KMS-11 (cell line): ENCODE measurements around the gene FCHSD2.
A peak's percentile ranks its signal among the peaks of the same experiment; 100 is the strongest.
"Not testable (repeated sequence)": the region's sequence is repeated elsewhere in the genome, so short reads cannot be mapped to it uniquely, and the experiment has no call there.

Experiments
- H2AFZ ChIP-seq: fragments of 200-600 bp; sonication (generic); 2 replicates; pipeline ENCODE4 v1.6.1; 2016; ENCODE audit warnings: antibody characterized with exemption, mixed run types, low read depth
- H3K27ac ChIP-seq: fragments of 200-600 bp; sonication (generic); 2 replicates; pipeline ENCODE4 v1.6.1; 2016; ENCODE audit warnings: mild to moderate bottlenecking, mixed run types
- H3K27me3 ChIP-seq: fragments of 200-600 bp; sonication (generic); 2 replicates; pipeline ENCODE4 v1.6.1; 2017; ENCODE audit warnings: mild to moderate bottlenecking, low read depth, mixed run types, moderate library complexity; ENCODE audit not compliant: insufficient read depth
- H3K36me3 ChIP-seq: fragments of 200-600 bp; sonication (generic); 2 replicates; pipeline ENCODE4 v1.6.1; 2017; ENCODE audit warnings: mild to moderate bottlenecking, mixed run types; ENCODE audit not compliant: insufficient read depth
- H3K4me1 ChIP-seq: fragments of 200-600 bp; sonication (generic); 2 replicates; pipeline ENCODE4 v1.6.1; 2016; ENCODE audit warnings: mild to moderate bottlenecking, low read depth, mixed run types; ENCODE audit not compliant: poor library complexity, severe bottlenecking
- H3K4me2 ChIP-seq: fragments of 200-600 bp; sonication (generic); 2 replicates; pipeline ENCODE4 v1.7.0; 2016; ENCODE audit warnings: mild to moderate bottlenecking, mixed run types
- H3K4me3 ChIP-seq: fragments of 200-600 bp; sonication (generic); IDR thresholded peaks from 2 replicates; pipeline ENCODE4 v1.6.1; 2017; ENCODE audit warnings: low read depth, low read length, mixed read lengths; ENCODE audit not compliant: insufficient read depth
- H3K79me2 ChIP-seq: fragments of 200-600 bp; sonication (generic); 2 replicates; pipeline ENCODE4 v1.6.1; 2016; ENCODE audit warnings: low read depth, mixed run types; ENCODE audit not compliant: insufficient read depth
- H3K9ac ChIP-seq: fragments of 200-600 bp; sonication (generic); 2 replicates; pipeline ENCODE4 v1.6.1; 2016; ENCODE audit warnings: mild to moderate bottlenecking, mixed run types
- H4K20me1 ChIP-seq: fragments of 200-600 bp; sonication (generic); 2 replicates; pipeline ENCODE4 v1.6.1; 2016; ENCODE audit warnings: mild to moderate bottlenecking, mixed run types; ENCODE audit not compliant: insufficient read depth
- TF ChIP-seq, protein P1 (sequence below): fragments of 200-600 bp; sonication (generic); conservative IDR thresholded peaks from 2 replicates; pipeline ENCODE4 v1.6.1; 2017; ENCODE audit warnings: low read depth, mild to moderate bottlenecking, antibody characterized with exemption, low read length, moderate library complexity, mixed read lengths

The FCHSD2 gene

DNA sequence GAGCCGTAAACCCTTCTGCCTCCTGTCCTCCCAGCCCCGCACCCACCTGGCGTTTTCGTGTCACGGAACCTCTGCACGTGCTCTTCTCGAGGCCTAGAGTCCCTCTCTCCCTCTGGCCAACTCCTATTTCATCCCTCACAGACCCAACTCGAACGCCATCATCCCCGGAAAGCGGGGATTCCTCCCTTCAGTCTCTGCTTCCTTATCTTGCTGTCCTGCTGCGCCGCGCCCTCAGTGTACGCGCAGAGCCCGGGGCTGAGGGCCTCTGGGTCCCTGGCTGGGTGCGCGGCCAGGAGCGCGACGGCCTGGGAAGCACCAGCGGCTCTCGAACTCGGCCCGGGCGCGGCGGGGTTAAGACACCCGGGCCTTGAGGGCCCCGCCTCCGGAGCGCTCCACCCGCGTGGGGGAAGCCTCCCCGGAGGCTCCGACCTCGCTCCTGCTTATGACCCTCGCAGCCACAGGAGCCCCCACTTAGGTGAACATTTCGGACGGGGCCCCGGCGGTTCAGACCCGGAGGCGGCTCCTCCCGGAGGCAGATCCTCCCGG lies 328.3 kb downstream of the FCHSD2 start:
- Histone ChIP-seq H3K4me3 (no peak overlapping the region), H3K27ac (peak overlapping the region; percentile 89), H3K4me1 (peaks cover 43% of the 10 kb centered on the region), H3K79me2 (peaks cover 45% of the 10 kb centered on the region), H2AFZ (peak overlapping the region; percentile 72), H4K20me1 (peaks cover 9% of the 10 kb centered on the region; the same call in 1 of the 2 replicates), H3K9ac (peak overlapping the region; percentile 94), H3K36me3 (no peaks in the 10 kb centered on the region; the same call in 1 of the 2 replicates), H3K27me3 (no peaks in the 10 kb centered on the region), H3K4me2 (peak overlapping the region; percentile 94)
- TF ChIP-seq, protein P1, sequence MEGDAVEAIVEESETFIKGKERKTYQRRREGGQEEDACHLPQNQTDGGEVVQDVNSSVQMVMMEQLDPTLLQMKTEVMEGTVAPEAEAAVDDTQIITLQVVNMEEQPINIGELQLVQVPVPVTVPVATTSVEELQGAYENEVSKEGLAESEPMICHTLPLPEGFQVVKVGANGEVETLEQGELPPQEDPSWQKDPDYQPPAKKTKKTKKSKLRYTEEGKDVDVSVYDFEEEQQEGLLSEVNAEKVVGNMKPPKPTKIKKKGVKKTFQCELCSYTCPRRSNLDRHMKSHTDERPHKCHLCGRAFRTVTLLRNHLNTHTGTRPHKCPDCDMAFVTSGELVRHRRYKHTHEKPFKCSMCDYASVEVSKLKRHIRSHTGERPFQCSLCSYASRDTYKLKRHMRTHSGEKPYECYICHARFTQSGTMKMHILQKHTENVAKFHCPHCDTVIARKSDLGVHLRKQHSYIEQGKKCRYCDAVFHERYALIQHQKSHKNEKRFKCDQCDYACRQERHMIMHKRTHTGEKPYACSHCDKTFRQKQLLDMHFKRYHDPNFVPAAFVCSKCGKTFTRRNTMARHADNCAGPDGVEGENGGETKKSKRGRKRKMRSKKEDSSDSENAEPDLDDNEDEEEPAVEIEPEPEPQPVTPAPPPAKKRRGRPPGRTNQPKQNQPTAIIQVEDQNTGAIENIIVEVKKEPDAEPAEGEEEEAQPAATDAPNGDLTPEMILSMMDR, result no peak

DNA sequence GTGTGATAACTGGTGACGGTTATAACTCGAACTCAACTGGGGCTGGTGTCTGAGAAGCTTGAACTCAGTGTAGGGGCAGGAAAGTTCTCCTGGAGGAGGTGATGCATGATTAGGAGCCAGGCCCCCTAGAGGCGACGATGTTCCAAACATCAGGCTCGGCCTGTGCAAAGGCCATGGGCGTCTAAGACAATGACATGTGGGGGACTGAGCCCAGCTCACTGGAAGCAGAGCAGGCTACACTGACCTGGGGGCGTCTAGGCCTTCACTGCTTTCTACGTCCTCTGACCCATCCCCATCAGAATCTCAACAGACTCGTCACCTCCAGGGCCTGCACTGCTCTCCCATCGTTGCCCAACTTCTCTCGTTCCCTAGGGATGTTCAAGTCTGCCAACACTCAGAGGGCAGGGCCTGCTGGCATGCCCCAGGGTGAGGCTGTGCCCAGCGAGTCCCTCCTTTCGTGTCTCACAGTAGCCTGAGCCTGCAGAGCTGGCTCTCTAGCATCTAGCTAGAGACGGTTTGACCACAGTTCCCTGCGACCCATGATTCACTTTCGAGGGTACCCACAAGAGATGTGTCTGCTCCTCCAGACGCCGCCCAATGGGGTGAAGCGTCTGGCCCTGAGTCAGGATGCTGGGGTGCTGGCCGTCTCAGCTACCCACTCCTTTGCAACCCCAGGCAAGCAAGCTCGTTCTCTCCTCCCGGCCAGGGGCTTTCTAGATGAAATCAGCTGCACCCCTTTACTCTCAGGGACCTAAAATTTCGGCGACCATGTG lies 329.0 kb downstream of the FCHSD2 start:
- H3K4me2 ChIP-seq, result peak overlapping the region; percentile 94
- TF ChIP-seq, protein P1, result peak; percentile 84
- H3K9ac ChIP-seq, result peak overlapping the region; percentile 94
- peaks cover 43% of the 10 kb centered on the region for H3K4me1 ChIP-seq
- no peaks in the 10 kb centered on the region; the same call in 1 of the 2 replicates for H3K36me3 ChIP-seq
- H3K27me3 ChIP-seq, result no peaks in the 10 kb centered on the region
- H3K79me2 ChIP-seq, result peaks cover 45% of the 10 kb centered on the region
- H3K27ac ChIP-seq, result peak overlapping the region; percentile 89
- peaks cover 9% of the 10 kb centered on the region; the same call in 1 of the 2 replicates for H4K20me1 ChIP-seq
- H3K4me3 ChIP-seq, result no peak overlapping the region
- H2AFZ ChIP-seq, result peak overlapping the region; percentile 72

DNA sequence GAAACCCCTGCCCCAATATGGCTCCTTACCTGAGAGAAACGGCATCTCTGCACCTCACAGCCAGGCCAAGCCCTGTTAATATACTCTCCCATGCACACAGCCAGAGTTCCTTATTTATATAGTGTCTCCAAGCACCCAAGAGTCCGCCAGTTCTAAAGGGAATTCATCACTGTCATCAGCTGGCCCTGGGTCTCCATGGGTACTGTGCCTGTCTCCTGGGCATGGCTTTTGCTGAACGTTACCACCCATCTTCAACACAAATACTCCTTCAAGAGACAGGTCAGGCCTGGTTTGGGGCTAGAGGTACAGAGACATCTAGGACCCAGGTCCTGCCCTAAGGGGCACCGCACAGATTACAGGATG lies 329.5 kb downstream of the FCHSD2 start:
- peaks cover 9% of the 10 kb centered on the region; the same call in 1 of the 2 replicates for H4K20me1 ChIP-seq
- no peaks in the 10 kb centered on the region for H3K27me3 ChIP-seq
- no peaks in the 10 kb centered on the region; the same call in 1 of the 2 replicates for H3K36me3 ChIP-seq
- no peak overlapping the region for H3K4me3 ChIP-seq
- peak overlapping the region; percentile 94; the same call in 1 of the 2 replicates for H3K9ac ChIP-seq
- H3K27ac ChIP-seq, result peak overlapping the region; percentile 89; the same call in 1 of the 2 replicates
- H2AFZ ChIP-seq, result no peak overlapping the region
- peaks cover 45% of the 10 kb centered on the region for H3K79me2 ChIP-seq
- peak overlapping the region; percentile 94 for H3K4me2 ChIP-seq
- TF ChIP-seq, protein P1, result no peak
- H3K4me1 ChIP-seq, result peaks cover 43% of the 10 kb centered on the region

DNA sequence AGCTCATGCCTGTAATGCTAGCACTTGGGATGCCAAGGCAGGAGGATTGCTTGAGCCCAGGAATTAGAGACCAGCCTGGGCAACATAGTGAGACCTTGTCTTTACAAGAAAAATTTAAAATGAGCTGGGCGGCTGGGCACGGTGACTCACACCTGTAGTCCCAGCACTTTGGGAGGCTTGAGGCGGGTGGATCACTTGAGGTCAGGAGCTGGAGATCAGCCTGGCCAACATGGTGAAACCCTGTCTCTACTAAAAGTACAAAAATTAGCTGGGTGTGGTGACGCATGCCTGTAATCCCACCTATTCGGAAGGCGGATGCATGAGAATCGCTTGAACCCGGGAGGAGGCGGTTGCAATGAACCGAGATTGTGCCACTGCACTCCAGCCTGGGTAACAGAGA lies 330.4 kb downstream of the FCHSD2 start:
- H3K9ac ChIP-seq, H3K4me3 ChIP-seq, H2AFZ ChIP-seq, H3K27ac ChIP-seq, H3K27me3 ChIP-seq, H4K20me1 ChIP-seq, H3K36me3 ChIP-seq: not testable (repeated sequence)
- H3K79me2 ChIP-seq, result peaks cover 45% of the 10 kb centered on the region
- H3K4me2 ChIP-seq, result peak overlapping the region; percentile 94
- peaks cover 35% of the 10 kb centered on the region for H3K4me1 ChIP-seq
